Mesendoderm (in vitro differentiated cells): ENCODE measurements around the gene PKIG.

Experiments
- DNase-seq: peaks from one replicate; pipeline ENCODE4 v3.0.0; 2013
- H2AK5ac ChIP-seq: 2 replicates; pipeline ENCODE4 v1.6.1; 2013; ENCODE audit warnings: low read length, inconsistent platforms
- H2BK120ac ChIP-seq: 2 replicates; pipeline ENCODE4 v1.6.1; 2013; ENCODE audit warnings: low read depth, mild to moderate bottlenecking, low read length, moderate library complexity, mixed read lengths
- H2BK15ac ChIP-seq: replicated peaks from 2 replicates; pipeline ENCODE4 v1.6.1; 2013; ENCODE audit warnings: low read depth, mild to moderate bottlenecking, moderate library complexity
- H2BK5ac ChIP-seq: 2 replicates; pipeline ENCODE4 v1.6.1; 2013; ENCODE audit warnings: low read length, inconsistent platforms
- H3K18ac ChIP-seq: 2 replicates; pipeline ENCODE4 v1.6.1; 2013; ENCODE audit warnings: mild to moderate bottlenecking, low read length, mixed read lengths
- H3K23ac ChIP-seq: one replicate; pipeline ENCODE4 v1.6.1; 2013; ENCODE audit warnings: low read length
- H3K27ac ChIP-seq: 2 replicates; pipeline ENCODE4 v1.5.1; 2013; ENCODE audit warnings: low read depth, mild to moderate bottlenecking, inconsistent platforms, low read length, moderate library complexity
- H3K27me3 ChIP-seq: 2 replicates; pipeline ENCODE4 v1.6.1; 2013; ENCODE audit warnings: low read length, control low read depth, mild to moderate bottlenecking, inconsistent platforms; ENCODE audit not compliant: insufficient read depth, poor library complexity
- H3K36me3 ChIP-seq: 2 replicates; pipeline ENCODE4 v1.6.1; 2013; ENCODE audit warnings: low read length, inconsistent platforms; ENCODE audit not compliant: control insufficient read depth, insufficient read depth
- H3K4ac ChIP-seq: one replicate; pipeline ENCODE4 v1.6.1; 2013; ENCODE audit warnings: low read depth, mild to moderate bottlenecking, low read length, moderate library complexity
- H3K4me1 ChIP-seq: 2 replicates; pipeline ENCODE4 v1.6.1; 2013; ENCODE audit warnings: low read depth, low read length, inconsistent platforms; ENCODE audit not compliant: control insufficient read depth
- H3K4me2 ChIP-seq: 2 replicates; pipeline ENCODE4 v1.6.1; 2013; ENCODE audit warnings: low read length
- H3K4me3 ChIP-seq: 2 replicates; pipeline ENCODE4 v1.5.1; 2013; ENCODE audit warnings: mild to moderate bottlenecking, low read length
- H3K56ac ChIP-seq: one replicate; pipeline ENCODE4 v1.6.1; 2013; ENCODE audit warnings: low read length
- H3K79me1 ChIP-seq: 2 replicates; pipeline ENCODE4 v1.6.1; 2013; ENCODE audit warnings: low read length, inconsistent platforms
- H3K79me2 ChIP-seq: 2 replicates; pipeline ENCODE4 v1.6.1; 2013; ENCODE audit warnings: mild to moderate bottlenecking, low read length; ENCODE audit not compliant: control insufficient read depth, insufficient read depth
- H3K9ac ChIP-seq: 2 replicates; pipeline ENCODE4 v1.6.1; 2013; ENCODE audit warnings: low read length, inconsistent platforms
- H4K5ac ChIP-seq: one replicate; pipeline ENCODE4 v1.6.1; 2013; ENCODE audit warnings: low read length
- H4K8ac ChIP-seq: one replicate; pipeline ENCODE4 v1.6.1; 2013; ENCODE audit warnings: low read depth, mild to moderate bottlenecking, control low read depth, low read length, moderate library complexity
- WGBS: extraction: QIAGEN DNeasy Blood & Tissue Kit; methylation state at CpG from one replicate; pipeline ENCODE4 v1.1.7; 2013; ENCODE audit warnings: low lambda C conversion rate, missing lambda C conversion rate; ENCODE audit not compliant: insufficient coverage; ENCODE audit errors: extremely low coverage; 5-methylcytosine and 5-hydroxymethylcytosine counted together

Gene PKIG

GRCh38 chr20:44627364-44628010 is 45.1 kb downstream of the PKIG start:
- H3K36me3 ChIP-seq: no peaks in the 10 kb centered on the region
- WGBS: no CpG with 5 or more reads among the region's 13 CpGs

DNA sequence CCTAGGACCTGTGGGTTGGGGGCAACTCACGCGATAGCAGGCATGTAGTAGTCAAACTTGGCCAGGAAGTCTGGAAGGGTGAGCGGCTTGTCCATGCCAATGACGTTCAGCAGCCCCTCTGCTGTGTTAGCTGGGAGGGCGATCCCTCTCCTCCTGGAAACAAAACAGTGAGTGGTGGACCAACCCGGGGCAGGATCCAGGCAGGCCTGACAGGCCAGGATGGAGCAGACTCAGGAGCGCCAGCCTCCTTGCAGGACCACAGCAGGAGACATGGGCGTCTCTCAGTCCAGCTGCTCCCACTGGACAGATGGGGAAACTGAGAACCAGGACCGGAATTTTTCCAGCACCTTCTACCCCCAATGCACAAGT is 46.6 kb downstream of the PKIG start:
- no peak for DNase-seq
- H3K4me3 ChIP-seq: no peak overlapping the region
- no peaks in the 10 kb centered on the region for H3K79me1 ChIP-seq
- no peak overlapping the region for H2BK5ac ChIP-seq
- H3K36me3 ChIP-seq: no peaks in the 10 kb centered on the region
- H2AK5ac ChIP-seq: no peak overlapping the region
- no peak overlapping the region for H2BK120ac ChIP-seq
- H3K9ac ChIP-seq: no peak overlapping the region
- no peaks in the 10 kb centered on the region for H3K4me1 ChIP-seq
- H3K23ac ChIP-seq: no peak overlapping the region
- no peak overlapping the region for H3K4me2 ChIP-seq
- H3K4ac ChIP-seq: no peak overlapping the region
- H3K18ac ChIP-seq: no peak overlapping the region
- WGBS: no CpG with 5 or more reads among the region's 9 CpGs
- no peak overlapping the region for H2BK15ac ChIP-seq
- H3K27me3 ChIP-seq: no peaks in the 10 kb centered on the region
- H3K79me2 ChIP-seq: no peaks in the 10 kb centered on the region
- H4K5ac ChIP-seq: no peak overlapping the region
- H4K8ac ChIP-seq: no peak overlapping the region
- H3K56ac ChIP-seq: no peak overlapping the region
- H3K27ac ChIP-seq: no peak overlapping the region

More at GRCh38 chr20:44627364-44628010, 45.1 kb downstream of the PKIG start:
- no peaks in the 10 kb centered on the region for H3K27me3 ChIP-seq
- H3K79me2 ChIP-seq: no peaks in the 10 kb centered on the region
- no peak overlapping the region for H3K9ac ChIP-seq
- H3K4me2 ChIP-seq: no peak overlapping the region
- no peak overlapping the region for H4K8ac ChIP-seq
- H3K27ac ChIP-seq: no peak overlapping the region
- H2BK5ac ChIP-seq: no peak overlapping the region
- no peak overlapping the region for H3K18ac ChIP-seq
- no peak overlapping the region for H3K4me3 ChIP-seq
- H4K5ac ChIP-seq: no peak overlapping the region
- no peak overlapping the region for H3K56ac ChIP-seq
- H2BK15ac ChIP-seq: no peak overlapping the region
- no peaks in the 10 kb centered on the region for H3K79me1 ChIP-seq
- no peak overlapping the region for H2AK5ac ChIP-seq
- no peak overlapping the region for H3K4ac ChIP-seq
- H3K23ac ChIP-seq: no peak overlapping the region
- H2BK120ac ChIP-seq: no peak overlapping the region
- peak; percentile 50 for DNase-seq
- no peaks in the 10 kb centered on the region for H3K4me1 ChIP-seq

- Histone ChIP-seq H3K4me2 (no peak overlapping the region), H4K8ac (no peak overlapping the region), H3K79me1 (no peaks in the 10 kb centered on the region), H2BK120ac (no peak overlapping the region), H3K9ac (no peak overlapping the region), H3K4ac (no peak overlapping the region), H3K79me2 (no peaks in the 10 kb centered on the region), H3K23ac (no peak overlapping the region), H3K18ac (no peak overlapping the region), H3K27me3 (no peaks in the 10 kb centered on the region), H3K4me1 (no peaks in the 10 kb centered on the region), H2BK15ac (no peak overlapping the region), H3K36me3 (no peaks in the 10 kb centered on the region), H4K5ac (no peak overlapping the region), H3K27ac (no peak overlapping the region), H3K4me3 (no peak overlapping the region), H3K56ac (no peak overlapping the region), H2BK5ac (no peak overlapping the region), H2AK5ac (no peak overlapping the region)
- no peak for DNase-seq
- WGBS: no CpG with 5 or more reads among the region's 10 CpGs
Observed at GRCh38 chr20:44629542-44629941, 47.2 kb downstream of the PKIG start.

GRCh38 chr20:44630297-44630696 is 47.9 kb downstream of the PKIG start:
- no peak overlapping the region for H3K18ac ChIP-seq
- no peak overlapping the region for H3K9ac ChIP-seq
- no peak overlapping the region for H4K5ac ChIP-seq
- no peaks in the 10 kb centered on the region for H3K4me1 ChIP-seq
- H3K56ac ChIP-seq: no peak overlapping the region
- no peak overlapping the region for H3K4ac ChIP-seq
- no peak overlapping the region for H3K23ac ChIP-seq
- no peak overlapping the region for H2BK15ac ChIP-seq
- no peaks in the 10 kb centered on the region for H3K79me2 ChIP-seq
- H3K4me3 ChIP-seq: no peak overlapping the region
- no peak overlapping the region for H2AK5ac ChIP-seq
- no peak for DNase-seq
- no peak overlapping the region for H3K4me2 ChIP-seq
- H3K27me3 ChIP-seq: no peaks in the 10 kb centered on the region
- H4K8ac ChIP-seq: no peak overlapping the region
- H3K27ac ChIP-seq: no peak overlapping the region
- no peaks in the 10 kb centered on the region for H3K36me3 ChIP-seq
- H3K79me1 ChIP-seq: no peaks in the 10 kb centered on the region
- H2BK5ac ChIP-seq: no peak overlapping the region
- no CpG with 5 or more reads among the region's 5 CpGs for WGBS
- no peak overlapping the region for H2BK120ac ChIP-seq

GRCh38 chr20:44632103-44632752 is 49.8 kb downstream of the PKIG start:
- H3K4me3 ChIP-seq: no peak overlapping the region

More at GRCh38 chr20:44632103-44632752, 49.8 kb downstream of the PKIG start:
- WGBS: no CpG with 5 or more reads among the region's 8 CpGs
- Histone ChIP-seq H3K4ac (no peak overlapping the region), H2AK5ac (no peak overlapping the region), H4K5ac (no peak overlapping the region), H2BK15ac (no peak overlapping the region), H3K9ac (no peak overlapping the region), H3K79me2 (no peaks in the 10 kb centered on the region), H3K27me3 (no peaks in the 10 kb centered on the region), H3K36me3 (no peaks in the 10 kb centered on the region), H3K4me2 (no peak overlapping the region), H3K27ac (no peak overlapping the region), H3K18ac (no peak overlapping the region), H3K4me1 (no peaks in the 10 kb centered on the region), H3K56ac (no peak overlapping the region), H2BK120ac (no peak overlapping the region), H4K8ac (no peak overlapping the region), H3K23ac (no peak overlapping the region), H3K79me1 (no peaks in the 10 kb centered on the region), H2BK5ac (no peak overlapping the region)
- DNase-seq: no peak
